ENCODE measurements around the gene C16orf95.

C16orf95 gene

DNA sequence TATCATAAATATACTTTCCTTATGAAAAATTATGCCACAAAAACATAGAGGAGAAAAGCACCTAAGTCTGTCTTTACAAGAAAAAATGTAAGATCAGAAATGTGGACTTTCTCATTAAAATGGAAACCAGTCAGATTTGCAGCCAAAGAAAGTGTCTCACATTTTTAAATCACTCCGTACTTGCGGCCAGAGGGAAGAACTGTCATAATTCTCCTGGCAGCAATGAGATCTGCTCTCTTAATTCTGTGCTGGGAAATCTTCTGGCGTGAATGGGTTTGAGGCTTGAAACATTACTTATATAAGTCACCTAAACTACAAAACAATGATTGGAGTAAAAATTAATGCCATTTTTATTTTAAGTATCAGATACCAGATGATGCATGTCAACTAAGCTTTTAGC lies 10.7 kb downstream of the C16orf95 start:
- TF ChIP-seq, protein P1, sequence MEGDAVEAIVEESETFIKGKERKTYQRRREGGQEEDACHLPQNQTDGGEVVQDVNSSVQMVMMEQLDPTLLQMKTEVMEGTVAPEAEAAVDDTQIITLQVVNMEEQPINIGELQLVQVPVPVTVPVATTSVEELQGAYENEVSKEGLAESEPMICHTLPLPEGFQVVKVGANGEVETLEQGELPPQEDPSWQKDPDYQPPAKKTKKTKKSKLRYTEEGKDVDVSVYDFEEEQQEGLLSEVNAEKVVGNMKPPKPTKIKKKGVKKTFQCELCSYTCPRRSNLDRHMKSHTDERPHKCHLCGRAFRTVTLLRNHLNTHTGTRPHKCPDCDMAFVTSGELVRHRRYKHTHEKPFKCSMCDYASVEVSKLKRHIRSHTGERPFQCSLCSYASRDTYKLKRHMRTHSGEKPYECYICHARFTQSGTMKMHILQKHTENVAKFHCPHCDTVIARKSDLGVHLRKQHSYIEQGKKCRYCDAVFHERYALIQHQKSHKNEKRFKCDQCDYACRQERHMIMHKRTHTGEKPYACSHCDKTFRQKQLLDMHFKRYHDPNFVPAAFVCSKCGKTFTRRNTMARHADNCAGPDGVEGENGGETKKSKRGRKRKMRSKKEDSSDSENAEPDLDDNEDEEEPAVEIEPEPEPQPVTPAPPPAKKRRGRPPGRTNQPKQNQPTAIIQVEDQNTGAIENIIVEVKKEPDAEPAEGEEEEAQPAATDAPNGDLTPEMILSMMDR (IDR thresholded peaks at IDR 0.05): no peak
- TF ChIP-seq ZFX (IDR thresholded peaks at IDR 0.05; ENCODE audit: borderline replicate concordance): no peak
- no peak overlapping the region for H3K27ac ChIP-seq

DNA sequence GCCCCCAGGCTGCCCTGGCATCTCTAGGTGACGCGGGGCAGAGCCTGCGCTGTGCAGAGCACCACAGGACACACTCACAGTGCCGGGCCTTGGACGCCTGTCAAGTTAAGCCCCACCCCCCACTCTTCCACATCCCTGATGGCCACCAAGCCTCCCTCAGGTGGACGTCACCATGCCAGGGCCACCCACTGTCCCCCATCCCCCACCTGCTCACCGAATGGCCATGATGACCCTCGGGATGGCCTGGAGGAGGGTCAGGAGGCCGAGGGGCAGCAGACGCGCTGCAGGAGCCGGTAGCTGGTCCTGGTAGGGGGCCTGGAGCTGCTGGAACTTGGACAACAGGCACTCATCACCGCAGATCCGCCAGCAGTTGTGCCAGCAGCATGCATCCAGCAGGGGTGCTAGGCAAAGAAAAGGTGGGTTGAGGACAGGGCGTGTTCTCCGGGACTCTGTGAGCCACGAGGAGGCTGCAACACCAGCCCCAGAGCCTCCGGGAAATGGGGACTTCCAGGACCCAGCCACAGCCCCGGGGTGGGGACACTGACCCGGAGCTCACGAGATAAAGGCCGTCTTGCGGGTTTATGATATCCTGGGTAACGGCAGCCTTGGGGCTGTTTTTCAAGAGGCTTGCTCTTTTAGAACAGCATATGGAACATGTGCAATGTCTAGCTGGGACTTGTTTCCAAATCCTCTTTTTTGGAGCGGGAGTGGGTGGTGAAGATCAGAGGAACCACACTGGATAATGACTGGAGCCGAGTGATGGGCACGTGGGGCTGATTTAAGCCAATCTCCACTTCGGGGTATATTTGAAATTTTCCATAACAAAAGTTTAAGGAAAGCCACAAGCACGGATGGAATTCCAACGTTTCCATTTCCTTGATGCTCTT lies 11.4 kb downstream of the C16orf95 start:
- no peak for TF ChIP-seq ZFX (IDR thresholded peaks at IDR 0.05; ENCODE audit: borderline replicate concordance)
- TF ChIP-seq, protein P1 (IDR thresholded peaks at IDR 0.05): no peak
- no peak overlapping the region for H3K27ac ChIP-seq

DNA sequence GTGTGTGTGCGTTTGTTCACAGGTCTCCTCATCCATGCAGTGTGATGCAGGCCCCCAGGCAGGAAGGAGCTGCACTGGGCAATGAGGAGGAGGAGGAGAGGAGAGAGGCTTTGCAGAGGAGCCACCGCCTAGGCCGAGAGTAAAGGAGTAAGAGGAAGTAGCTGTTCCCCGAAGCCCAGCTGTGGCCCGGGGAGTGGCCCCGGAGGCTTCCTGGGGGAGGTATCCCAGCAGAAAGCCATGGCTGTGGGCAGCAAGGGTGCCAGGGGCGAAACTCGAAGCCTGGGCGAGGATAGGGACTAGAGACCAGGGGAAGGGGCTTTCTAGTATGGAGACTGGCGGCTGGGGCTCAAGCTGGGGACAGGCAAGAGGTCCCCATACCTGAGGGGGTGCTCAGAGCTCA lies 12.2 kb downstream of the C16orf95 start:
- H3K27ac ChIP-seq: no peak overlapping the region
- TF ChIP-seq ZFX (IDR thresholded peaks at IDR 0.05; ENCODE audit: borderline replicate concordance): no peak
- TF ChIP-seq, protein P1 (IDR thresholded peaks at IDR 0.05): no peak

DNA sequence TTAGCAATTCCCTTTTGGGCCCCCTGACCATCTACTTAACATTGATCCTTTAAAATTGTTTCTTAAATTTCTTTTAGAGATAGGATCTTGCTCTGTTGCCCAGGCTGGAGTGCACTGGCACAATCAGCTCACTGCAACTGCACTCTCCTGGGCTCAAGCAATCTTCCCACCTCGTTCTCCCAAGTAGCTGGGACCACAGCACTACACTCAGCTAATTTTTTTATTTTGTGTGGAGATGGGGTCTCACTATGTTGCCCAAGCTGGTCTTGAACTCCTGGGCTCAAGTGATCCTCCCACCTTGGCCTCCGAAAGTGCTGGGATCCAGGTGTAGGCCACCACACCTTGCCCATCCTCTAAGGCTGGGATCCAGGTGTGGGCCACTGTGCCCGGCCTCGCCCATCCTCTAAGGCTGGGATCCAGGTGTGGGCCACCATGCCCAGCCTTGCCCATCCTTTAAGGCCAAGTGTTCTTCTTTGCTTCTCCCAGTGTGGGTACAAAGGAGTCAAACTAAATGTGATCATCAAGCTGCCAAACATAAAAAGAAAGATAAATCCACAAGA lies 13.2 kb downstream of the C16orf95 start:
- H3K27ac ChIP-seq: no peak overlapping the region
- TF ChIP-seq, protein P1 (IDR thresholded peaks at IDR 0.05): no peak
- TF ChIP-seq ZFX (IDR thresholded peaks at IDR 0.05; ENCODE audit: borderline replicate concordance): no peak

DNA sequence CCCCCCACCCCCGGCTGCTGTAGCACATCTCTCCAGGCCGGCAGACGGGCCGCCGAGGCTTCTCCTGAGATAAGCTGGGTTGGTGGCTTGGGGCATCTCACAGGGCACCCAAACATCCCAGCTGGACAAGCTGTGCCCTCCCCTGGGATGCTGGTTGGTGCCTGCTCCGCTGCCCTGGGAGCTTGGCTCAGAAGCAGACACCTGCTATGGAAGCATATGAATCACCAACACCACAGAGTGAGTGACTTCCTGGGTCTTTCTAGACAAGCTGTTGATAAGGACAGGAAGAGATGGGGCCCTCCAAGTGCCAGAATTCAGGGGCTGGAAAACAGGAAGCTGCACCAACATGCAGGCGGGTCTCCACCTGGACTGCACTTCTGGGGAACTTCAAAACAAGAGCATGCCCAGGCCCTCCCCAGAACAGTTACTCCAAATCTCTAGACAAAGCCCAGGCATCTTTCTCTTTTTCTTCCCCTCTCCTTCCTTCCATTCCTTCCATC lies 13.7 kb downstream of the C16orf95 start:
- no peak overlapping the region for H3K27ac ChIP-seq
- TF ChIP-seq, protein P1 (IDR thresholded peaks at IDR 0.05): no peak
- no peak for TF ChIP-seq ZFX (IDR thresholded peaks at IDR 0.05; ENCODE audit: borderline replicate concordance)

DNA sequence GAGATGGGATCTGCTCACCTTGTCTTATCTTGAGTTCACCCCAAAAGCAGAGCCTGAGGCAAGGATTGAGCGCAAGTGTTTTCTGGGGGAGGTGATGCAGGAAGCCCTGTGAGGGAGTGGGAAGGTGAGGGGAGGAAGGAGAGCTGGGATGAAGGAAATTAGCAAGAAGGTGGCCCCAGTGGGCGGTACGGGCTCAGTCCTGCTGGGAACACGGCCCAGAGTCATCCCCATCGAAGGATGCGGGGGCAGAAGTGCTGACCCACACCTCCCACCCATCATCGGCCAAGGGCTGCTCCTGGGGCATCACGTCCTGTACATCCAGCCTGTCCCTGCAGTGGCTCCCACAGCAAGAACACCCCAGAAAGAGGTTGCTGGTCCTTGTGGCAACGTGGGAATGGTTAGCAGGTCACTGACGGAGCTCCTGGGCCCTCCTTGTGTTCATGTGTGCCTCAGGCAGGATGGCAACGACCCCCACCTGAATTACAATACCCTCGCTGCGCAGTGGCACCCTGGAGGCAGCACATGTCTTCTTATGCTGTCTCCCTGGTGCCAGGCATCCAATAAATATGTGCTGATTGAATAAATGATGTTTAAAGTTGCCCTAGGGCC lies 18.2 kb downstream of the C16orf95 start:
- no peak overlapping the region for H3K27ac ChIP-seq
- no peak for TF ChIP-seq ZFX (IDR thresholded peaks at IDR 0.05; ENCODE audit: borderline replicate concordance)
- TF ChIP-seq, protein P1 (IDR thresholded peaks at IDR 0.05): no peak
